ENCODE results near the gene PEX11B. TPM values are rescaled to one million over a fixed set of nuclear protein-coding genes. Genes with fewer than 3 reads are reported as not detected.

The PEX11B gene
- total and polyA plus RNA-seq, 2 of the 8 experiments (the other 6 are each of a cell fraction or from before 2014, with no cell fraction given) = 9.1 to 15.1 TPM

GRCh38 chr1:145879775-145880174 is 38.7 kb downstream of the PEX11B start (continued):
- TF ChIP-seq ATF2 (IDR thresholded peaks at IDR 0.05; ENCODE audit: low read length) (no peak), SIN3A (conservative IDR thresholded peaks at IDR 0.05 in 1 of 2, IDR thresholded peaks at IDR 0.05 in 1 of 2; ENCODE audit: low read depth in 1 of 2, low read length in 2 of 2) (no peak)
